Epithelial cell of prostate (primary cell): ENCODE data around the gene ITPK1.

ENCODE experiments used
- DNase-seq: peaks from one replicate; pipeline ENCODE4 v3.0.0-alpha.2; 2011; ENCODE audit warnings: low read depth, low spot score
- H3K27ac ChIP-seq: fragments of 450-650 bp; 2 replicates; pipeline ENCODE4 v1.5.1; 2017; ENCODE audit warnings: mild to moderate bottlenecking

ITPK1 gene

GRCh38 chr14:92963301-92964123 is 152.2 kb downstream of the ITPK1 start:
- H3K27ac ChIP-seq: no peak overlapping the region
- DNase-seq: no peak

- DNase-seq: no peak
- no peak overlapping the region for H3K27ac ChIP-seq
These were observed 153.0 kb downstream of the ITPK1 start for GRCh38 chr14:92962831-92963095.

DNA sequence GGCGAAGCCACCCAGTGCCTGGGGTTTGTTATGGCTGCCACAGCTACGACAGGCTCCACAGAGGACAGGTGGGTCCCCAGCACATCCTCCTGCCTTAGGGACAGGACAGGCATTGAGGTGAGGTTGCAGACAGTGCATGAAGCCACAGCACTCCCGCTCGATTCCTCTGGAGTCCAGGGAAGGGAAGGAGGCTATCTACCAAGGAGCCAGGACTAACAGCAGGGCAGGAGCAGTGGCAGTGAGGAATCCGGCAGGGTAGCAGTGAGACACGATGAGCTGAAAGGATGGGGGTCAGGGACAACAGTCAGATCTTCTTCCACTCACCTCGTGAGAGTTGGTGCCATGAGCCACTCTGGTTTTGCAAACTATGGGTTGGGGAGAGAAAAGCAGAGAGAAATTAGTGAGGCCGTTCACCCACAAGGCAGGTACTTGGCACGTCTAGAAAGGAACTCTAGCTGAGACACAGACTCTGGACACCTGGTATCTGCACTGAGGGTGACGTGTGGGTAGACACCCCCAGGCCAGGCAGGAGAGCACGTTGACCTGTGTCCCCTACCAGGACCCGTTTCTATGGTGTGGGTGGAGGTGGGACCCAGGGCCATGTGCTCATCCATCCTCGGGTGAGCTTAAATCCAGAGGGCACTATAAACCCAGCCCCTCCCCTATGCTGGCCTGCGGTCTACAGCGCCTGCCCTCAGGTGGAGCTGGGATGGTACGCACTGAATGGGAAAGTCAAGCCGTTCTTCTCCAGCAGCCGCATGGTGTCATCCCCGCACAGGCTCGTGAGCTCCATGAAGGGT is 153.5 kb downstream of the ITPK1 start:
- H3K27ac ChIP-seq: no peak overlapping the region
- no peak for DNase-seq

DNA sequence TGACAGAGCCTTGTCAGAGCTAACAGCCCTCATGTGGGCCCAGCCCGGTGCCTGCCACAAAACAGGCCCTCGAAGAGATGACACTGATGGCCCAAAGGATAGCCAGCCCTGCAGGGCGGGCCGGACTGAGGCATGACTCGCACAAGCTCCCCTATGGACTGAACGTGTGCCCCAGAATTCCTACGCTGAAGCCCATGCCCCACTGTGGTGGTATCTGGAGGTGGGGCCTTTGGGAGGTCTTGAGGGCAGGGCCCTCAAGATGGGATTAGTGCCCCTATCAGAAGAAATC is 154.2 kb downstream of the ITPK1 start:
- no peak for DNase-seq
- H3K27ac ChIP-seq: peak overlapping the region; percentile 13

GRCh38 chr14:92960706-92961566 is 154.8 kb downstream of the ITPK1 start:
- DNase-seq: no peak
- peak overlapping the region; percentile 13 for H3K27ac ChIP-seq

DNA sequence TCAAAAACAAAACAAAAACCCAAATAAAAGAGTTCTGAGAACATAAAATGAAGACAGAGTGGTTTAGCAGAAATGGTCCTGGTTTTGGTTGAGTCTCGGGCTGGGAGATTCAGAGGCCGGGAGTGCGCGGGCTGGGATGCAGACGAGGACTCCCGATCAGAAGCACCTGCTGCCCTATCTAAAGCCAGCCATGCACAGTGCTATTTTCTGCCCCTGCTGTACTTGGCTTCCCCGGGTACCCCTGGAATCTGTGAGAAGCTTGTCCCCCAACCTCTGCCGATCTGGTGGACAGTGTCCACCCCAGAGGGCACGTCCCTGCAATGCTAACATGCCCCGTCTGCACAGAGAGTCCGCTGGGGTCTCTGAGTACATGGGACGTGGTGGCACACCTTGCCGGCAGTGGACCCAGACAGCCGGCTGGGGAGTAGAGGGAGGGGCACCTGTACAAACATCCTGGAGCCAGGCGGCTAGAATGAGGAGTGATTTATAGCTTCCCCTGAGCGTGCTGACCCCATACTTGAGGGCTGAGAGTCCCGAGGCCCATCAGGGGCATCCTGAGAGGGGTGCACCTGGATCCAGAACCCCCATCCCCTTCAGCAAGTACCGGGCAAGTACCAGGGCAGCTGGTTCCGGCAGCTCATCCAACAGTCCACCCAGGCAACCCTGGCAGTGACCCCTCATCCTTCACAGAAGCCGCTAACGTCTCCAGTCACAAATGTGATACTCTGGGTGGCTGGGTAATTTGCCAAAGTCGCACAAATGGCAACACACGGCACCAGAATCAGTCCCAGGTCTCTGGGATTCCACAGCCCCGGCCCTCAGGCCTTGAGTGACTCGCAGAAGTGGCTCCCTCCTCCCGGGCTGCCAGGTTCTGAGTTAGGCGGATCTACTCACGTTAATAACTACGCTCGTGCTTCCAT is 155.7 kb downstream of the ITPK1 start:
- H3K27ac ChIP-seq: peak overlapping the region; percentile 13
- DNase-seq: no peak

GRCh38 chr14:92959189-92959531 is 156.6 kb downstream of the ITPK1 start:
- DNase-seq: no peak
- H3K27ac ChIP-seq: no peak overlapping the region

DNA sequence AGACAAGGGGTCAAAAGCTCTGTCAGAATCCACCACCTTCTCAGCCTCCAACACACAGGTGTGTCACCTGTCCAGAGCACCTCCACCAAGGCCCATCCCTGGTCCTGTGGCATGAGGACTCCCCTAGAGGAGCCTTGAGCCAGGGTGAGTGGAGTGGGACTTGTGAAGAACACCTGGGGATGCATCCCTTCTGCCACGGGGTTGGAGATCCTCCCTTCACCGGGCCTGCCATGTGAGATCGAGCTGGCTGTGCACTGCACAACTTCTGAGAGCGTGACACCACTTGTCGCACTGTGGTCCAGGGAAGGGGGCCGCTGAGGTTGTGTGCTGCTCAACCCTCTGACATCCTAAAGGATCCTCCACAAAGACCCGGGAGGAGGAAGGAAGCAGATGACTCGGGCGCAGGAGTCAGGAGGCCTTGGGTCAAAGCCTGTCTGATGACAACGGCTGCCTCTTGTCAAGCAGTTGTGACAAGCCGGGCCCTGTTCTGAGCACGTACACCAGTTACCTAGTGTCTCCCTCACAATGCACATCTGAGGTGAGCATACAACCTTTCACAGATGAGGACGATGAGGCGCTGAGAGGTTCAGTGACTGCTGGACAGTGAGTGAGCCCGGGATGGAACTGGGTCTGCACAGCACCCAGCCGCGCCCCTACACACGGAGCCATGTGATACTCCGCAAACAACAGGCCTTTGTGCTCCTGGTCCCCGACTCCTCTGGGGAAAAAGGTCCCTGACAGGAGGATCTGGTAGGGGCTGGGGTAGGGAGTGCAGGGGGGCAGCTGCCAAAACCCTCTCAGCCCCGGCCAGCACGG is 157.1 kb downstream of the ITPK1 start:
- H3K27ac ChIP-seq: no peak overlapping the region
- no peak for DNase-seq

DNA sequence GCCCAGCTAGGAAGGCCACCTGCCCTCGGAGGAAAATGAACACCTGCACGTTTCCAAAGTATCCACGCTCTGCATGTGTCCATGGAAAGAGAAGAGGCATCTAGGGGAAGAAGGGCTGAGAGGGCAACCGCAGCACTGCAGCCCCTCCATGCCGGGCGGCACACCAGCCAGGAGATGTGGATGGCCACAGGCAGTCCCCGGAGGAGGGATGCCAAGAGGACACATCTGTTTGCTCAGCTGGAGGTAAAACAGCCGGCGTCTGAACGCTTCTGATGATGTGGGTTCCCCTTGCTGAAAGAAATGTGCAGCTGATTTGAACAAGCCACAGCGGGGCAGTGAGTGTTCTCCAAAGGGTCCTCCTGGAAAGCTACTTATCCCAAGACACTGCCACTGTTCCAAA is 158.8 kb downstream of the ITPK1 start:
- DNase-seq: no peak
- H3K27ac ChIP-seq: no peak overlapping the region

- H3K27ac ChIP-seq: no peak overlapping the region
- DNase-seq: no peak
These were observed 160.3 kb downstream of the ITPK1 start for GRCh38 chr14:92955381-92955780.

- no peak overlapping the region for H3K27ac ChIP-seq
- no peak for DNase-seq
These were observed 160.8 kb downstream of the ITPK1 start for GRCh38 chr14:92954933-92955332.

DNA sequence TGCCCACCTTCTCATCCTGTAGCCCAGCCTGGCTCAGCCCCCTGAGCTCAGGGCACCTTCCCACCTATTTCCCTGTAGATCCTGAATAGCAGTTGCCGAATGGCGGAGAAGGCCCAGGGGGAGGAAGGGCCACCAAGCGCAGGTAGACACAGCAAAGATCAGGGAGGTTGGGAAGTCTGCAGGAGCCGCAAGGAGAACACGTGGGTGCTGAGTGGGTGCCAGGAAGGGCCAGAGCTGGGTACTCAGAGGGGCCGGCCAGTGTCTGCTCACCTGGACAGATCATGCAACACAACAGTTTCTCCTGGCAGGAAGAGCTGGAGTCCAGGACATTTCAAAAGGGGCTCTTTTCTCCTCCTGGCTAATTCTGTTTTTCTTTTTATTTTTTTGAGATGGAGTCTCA is 162.2 kb downstream of the ITPK1 start:
- no peak overlapping the region for H3K27ac ChIP-seq
- no peak for DNase-seq

DNA sequence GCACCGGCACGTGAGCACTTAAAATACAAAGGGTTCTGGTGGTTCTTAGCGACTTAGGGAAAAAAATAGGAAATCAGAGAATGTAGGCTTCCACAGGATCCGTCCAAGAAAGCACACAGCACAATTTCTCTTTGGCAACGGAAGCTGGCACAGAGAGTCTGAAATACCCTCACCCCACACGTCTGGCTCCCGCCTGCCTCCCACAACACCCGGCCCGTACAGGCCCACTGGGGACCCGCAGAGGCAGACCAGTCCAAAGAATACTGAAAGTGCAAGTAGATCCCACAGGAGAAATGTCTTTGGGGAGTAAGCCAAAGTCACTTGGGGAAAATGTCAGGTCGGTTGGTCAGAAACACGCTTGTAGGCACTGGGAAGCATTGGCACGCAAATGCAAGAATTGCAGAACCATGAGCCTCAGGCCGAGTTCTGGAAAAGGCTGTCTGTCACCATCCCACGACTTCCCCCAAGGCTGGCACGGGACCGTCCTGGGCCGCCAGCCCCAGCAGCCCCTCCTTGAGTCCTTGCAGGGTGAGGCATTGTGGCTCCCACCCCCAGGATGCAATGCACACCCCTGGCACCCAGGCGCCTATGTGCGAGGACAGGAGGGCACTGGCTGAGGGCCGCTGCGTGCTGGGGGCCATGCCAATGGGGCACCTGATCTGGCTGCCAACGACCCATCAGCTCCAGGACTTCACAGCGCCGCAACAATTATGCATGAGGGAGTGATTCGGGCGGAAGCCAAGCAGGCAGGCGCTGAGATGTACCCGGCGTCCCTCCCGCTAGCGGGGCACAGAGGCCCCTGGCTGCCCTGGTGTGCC is 163.0 kb downstream of the ITPK1 start:
- DNase-seq: no peak
- no peak overlapping the region for H3K27ac ChIP-seq

DNA sequence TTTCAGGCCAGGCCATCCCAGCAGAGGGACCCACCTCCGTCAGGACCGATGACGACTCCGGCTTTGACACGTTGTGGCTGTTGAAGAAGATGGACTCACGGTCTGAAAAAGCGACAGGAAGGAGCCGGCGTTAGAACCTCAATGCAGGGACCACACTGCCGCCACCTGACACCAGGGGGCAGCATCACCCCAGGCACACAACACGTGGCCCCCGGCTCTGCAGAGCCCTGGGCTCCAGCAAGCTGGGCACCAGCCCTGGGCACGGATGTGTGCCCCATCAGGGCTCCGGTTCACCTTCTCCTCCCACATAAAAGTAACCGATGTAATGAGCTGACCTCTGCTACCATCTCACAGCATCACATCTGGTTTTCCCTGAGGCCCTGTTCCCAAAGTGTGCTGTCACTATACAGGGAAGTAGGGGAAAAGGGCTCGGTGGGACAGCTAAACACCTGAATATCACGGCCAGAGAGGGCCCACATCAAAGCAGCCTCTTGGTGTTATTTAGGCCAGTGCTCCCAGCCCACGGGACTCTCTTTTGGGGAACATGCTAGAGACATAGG is 163.7 kb downstream of the ITPK1 start:
- H3K27ac ChIP-seq: no peak overlapping the region
- DNase-seq: no peak

GRCh38 chr14:92951261-92951660 is 164.5 kb downstream of the ITPK1 start:
- H3K27ac ChIP-seq: no peak overlapping the region

DNA sequence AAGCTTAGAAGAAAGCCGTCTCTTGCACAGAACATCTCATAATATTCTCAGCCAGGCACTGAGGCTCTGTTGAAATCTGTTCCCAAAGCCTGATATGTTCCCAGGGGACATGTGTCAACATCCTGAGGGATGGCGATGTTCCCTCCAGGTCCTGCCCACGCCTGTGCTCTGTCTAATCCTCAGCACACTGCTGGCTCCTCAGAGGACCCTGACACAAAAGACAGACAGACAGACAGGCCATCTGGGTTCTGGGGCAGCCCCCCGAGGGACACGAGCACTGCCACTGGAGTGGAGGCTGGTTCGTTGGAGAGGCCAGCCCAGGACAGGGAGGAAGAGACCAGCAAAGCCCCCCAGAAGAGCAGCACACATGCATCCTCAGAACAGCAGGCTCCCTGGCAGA is 165.0 kb downstream of the ITPK1 start:
- DNase-seq: no peak
- no peak overlapping the region for H3K27ac ChIP-seq

More at GRCh38 chr14:92951261-92951660, 164.5 kb downstream of the ITPK1 start:
- no peak for DNase-seq

DNA sequence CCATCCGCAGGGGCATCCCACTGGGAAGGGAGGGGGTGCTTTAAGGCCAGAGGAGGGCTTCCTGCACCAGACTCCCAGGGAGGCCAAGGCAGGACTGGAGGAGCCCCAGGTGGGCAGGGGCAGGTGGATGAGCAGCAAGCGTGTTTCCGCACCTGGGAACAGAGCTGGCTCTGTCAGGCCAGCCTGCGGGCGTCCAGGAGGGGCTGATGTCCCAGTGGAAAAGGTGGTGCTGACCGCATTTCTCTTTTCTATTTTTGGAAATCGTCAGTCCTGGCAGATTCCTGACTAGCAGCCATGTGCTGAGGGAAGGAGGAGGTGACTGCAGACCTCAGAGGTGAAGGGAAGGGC is 165.6 kb downstream of the ITPK1 start:
- no peak overlapping the region for H3K27ac ChIP-seq
- DNase-seq: no peak

- DNase-seq: no peak
- no peak overlapping the region for H3K27ac ChIP-seq
These were observed 166.1 kb downstream of the ITPK1 start for GRCh38 chr14:92949496-92950192.
